ENCODE results near the gene ZC3H6.

DNA sequence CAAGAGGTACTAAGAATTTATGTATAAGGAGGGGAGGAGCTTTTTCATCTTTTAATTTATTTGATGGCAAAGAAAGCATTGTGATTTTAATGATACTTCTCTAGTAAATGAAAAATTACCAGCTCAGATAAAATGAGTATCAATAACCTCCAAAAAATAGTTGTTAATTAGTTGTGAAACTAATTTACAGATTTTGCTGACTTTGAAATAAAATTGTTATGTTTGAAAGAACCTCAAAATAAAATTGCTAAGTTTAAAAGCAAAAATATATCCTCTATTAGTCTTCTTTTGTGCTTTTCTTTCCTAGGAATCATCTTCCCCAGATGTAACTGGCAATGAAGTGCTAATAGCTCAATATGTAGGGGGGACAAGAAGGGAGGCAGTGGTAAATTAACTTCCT is 36.5 kb downstream of the ZC3H6 start:
- TF ChIP-seq, protein P1, sequence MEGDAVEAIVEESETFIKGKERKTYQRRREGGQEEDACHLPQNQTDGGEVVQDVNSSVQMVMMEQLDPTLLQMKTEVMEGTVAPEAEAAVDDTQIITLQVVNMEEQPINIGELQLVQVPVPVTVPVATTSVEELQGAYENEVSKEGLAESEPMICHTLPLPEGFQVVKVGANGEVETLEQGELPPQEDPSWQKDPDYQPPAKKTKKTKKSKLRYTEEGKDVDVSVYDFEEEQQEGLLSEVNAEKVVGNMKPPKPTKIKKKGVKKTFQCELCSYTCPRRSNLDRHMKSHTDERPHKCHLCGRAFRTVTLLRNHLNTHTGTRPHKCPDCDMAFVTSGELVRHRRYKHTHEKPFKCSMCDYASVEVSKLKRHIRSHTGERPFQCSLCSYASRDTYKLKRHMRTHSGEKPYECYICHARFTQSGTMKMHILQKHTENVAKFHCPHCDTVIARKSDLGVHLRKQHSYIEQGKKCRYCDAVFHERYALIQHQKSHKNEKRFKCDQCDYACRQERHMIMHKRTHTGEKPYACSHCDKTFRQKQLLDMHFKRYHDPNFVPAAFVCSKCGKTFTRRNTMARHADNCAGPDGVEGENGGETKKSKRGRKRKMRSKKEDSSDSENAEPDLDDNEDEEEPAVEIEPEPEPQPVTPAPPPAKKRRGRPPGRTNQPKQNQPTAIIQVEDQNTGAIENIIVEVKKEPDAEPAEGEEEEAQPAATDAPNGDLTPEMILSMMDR (IDR thresholded peaks at IDR 0.05), result no peak
- TF ChIP-seq POLR2A (IDR thresholded peaks at IDR 0.05; ENCODE audit: low read length) (no peak), SMC3 (IDR thresholded peaks at IDR 0.05) (no peak), KDM1A (IDR thresholded peaks at IDR 0.05; ENCODE audit: low read depth) (no peak), ZSCAN20 (CRISPR knock-in tag; IDR thresholded peaks at IDR 0.05) (no peak), MAZ (IDR thresholded peaks at IDR 0.05; ENCODE audit: borderline replicate concordance, low read depth, low read length) (no peak), ZFP36 (IDR thresholded peaks at IDR 0.05; ENCODE audit: borderline replicate concordance, partially characterized antibody) (no peak), CHD4 (IDR thresholded peaks at IDR 0.05; ENCODE audit: borderline replicate concordance) (no peak)
- TF ChIP-seq, protein P2, sequence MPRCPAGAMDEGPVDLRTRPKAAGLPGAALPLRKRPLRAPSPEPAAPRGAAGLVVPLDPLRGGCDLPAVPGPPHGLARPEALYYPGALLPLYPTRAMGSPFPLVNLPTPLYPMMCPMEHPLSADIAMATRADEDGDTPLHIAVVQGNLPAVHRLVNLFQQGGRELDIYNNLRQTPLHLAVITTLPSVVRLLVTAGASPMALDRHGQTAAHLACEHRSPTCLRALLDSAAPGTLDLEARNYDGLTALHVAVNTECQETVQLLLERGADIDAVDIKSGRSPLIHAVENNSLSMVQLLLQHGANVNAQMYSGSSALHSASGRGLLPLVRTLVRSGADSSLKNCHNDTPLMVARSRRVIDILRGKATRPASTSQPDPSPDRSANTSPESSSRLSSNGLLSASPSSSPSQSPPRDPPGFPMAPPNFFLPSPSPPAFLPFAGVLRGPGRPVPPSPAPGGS (IDR thresholded peaks at IDR 0.05), result no peak
- TF ChIP-seq, protein P3, sequence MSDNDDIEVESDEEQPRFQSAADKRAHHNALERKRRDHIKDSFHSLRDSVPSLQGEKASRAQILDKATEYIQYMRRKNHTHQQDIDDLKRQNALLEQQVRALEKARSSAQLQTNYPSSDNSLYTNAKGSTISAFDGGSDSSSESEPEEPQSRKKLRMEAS (IDR thresholded peaks at IDR 0.05), result no peak

Data from A549 (cell line).